Fibroblast of skin of left biceps (primary cell): ENCODE data around the gene CYP2B6.
"Not testable (repeated sequence)": the region's sequence is repeated elsewhere in the genome, so short reads cannot be mapped to it uniquely, and the experiment has no call there.

ENCODE experiments used
- DNase-seq, 2 experiments: peaks; one replicate each; pipeline ENCODE4 v3.0.0-alpha.2; 2013; ENCODE audit warnings: low read depth in 2 of 2

Gene CYP2B6

DNA sequence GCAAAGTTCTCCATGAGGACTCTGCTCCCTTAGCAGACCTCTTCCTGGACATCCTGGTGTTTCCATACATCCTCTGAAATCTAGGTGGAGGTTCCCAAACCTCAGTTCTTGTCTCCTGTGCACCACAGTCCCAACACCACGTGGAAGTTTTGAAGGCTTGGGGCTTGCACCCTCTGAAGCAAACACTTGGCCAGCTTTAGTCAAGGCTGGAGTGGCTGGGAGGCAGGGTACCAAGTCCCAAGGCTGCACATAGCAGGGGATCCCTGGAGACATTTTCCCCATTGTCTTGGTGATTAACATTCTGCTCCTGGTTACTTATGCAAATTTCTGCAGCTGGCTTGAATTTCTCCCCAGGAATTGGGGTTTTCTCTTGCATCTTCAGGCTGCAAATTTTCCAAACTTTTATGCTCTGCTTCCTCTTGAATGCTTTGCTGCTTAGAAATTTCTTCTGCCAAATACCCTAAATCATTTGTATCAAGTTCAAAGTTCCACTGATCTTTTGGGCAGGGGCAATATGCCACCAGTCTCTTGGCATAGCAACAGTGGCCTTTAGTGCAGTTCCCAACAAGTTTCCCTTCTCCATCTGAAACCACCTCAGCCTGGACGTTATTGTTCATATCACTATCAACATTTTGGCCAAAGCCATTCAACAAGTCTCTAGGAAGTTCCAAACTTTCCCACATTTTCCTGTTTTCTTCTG lies 10.2 kb upstream of the CYP2B6 start:
- not testable (repeated sequence) for DNase-seq

DNA sequence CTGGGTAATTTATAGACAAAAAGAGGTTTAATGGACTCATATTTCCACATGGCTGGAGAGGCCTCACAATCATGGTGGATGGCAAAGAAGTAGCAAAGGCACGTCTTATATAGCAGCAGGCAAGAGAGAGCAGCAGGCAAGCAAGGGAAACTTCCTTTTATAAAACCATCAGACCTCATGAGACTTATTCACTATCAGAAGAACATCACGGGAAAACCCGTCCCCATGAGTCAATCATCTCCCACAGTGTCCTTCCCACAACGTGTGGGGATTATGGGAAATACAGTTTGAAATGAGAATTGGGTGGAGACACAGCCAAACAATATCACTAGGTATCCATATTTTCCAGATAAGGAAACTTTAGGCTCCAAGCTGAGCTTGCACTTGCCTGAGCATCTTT lies 9.5 kb upstream of the CYP2B6 start:
- DNase-seq, result no peak

DNA sequence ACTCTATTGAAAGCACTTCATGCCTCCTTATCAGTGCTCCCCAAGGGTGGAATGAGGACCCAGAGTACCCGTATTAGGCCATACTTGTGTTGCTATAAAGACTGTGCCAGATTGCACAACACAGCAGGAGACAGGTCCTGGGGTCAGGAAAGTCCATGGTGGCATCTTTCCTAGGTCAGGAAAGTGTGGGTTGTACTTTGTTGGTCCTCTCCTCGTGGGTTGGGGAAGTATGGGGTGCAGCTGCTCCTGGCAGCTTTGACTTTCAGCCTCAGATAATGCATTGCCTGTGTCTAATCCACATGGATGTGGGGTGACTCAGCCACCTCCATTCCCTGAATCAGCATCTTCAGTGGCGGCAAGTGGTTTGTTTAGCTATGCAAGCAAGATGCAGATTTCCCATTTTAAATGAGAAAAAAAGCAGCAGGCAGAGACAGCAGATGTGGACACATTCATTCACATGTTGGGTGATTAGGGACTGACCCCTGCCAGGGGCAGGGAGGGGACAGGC lies 8.4 kb upstream of the CYP2B6 start:
- DNase-seq, result no peak

DNA sequence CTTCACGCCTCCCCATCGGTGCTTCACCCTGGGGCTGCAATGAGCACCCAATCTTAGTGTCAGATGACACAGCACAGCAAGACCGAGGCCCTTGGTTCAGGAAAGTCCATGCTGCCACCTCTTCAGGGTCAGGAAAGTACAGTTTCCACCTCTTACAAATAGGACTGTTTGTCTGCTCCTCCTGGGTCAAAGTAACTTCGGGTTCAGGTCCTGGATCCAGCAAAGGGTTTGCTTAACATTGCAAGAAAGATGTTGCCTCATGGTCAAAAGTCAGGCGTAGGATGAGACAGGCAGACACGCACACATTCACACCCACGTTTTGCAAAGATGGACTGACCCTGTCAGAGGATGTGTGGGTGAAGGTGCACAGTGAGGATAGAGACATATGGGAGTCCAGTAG lies 1.6 kb upstream of the CYP2B6 start:
- DNase-seq, result no peak

DNA sequence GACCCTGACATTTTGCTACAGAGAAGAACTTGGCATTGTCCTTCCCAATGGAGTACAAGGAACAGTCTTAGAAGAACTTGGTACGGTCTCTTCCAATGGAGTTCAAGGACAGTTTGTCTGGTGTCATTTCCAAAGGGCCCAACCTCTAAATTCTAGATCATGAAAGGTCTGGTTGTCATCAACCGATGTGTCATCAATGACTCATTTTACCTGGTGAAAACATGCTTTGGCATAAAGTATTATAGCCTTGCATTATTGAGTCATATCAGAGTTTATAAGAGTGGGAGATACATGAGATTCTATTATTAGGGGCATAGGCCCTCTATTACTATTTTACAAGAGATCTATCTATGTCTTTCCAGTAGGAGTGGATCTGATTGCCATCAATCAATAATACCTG lies 4.3 kb downstream of the CYP2B6 start:
- DNase-seq, result no peak

DNA sequence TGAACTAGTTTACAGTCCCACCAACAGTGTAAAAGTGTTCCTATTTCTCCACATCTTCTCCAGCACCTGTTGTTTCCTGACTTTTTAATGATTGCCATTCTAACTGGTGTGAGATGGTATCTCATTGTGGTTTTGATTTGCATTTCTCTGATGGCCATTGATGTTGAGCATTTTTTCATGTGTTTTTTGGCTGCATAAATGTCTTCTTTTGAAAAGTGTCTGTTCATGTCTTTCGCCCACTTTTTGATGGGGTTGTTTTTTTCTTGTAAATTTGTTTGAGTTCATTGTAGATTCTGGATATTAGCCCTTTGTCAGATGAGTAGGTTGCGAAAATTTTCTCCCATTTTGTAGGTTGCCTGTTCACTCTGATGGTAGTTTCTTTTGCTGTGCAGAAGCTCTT lies 7.9 kb downstream of the CYP2B6 start:
- DNase-seq, result not testable (repeated sequence)

DNA sequence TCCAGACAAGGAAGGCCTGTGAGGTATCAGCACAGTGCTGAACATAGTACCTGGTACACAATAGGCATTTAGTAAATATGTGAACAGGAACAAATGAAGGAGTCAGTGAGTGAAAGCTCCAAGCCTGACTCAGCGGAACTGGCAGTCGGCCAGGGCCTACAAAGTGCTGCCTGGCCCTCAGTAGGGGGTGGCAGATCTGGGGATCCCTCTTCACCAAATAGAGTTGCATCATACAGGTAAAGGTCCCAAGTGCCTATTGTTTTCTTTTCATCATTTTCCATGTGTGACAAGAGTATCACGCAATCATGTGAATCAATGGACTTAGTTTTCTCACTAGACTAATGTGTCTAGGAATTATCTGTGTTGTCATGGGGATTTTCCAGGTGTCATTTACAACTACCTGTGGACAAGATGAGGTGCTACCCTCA lies 9.2 kb downstream of the CYP2B6 start:
- DNase-seq, result no peak

DNA sequence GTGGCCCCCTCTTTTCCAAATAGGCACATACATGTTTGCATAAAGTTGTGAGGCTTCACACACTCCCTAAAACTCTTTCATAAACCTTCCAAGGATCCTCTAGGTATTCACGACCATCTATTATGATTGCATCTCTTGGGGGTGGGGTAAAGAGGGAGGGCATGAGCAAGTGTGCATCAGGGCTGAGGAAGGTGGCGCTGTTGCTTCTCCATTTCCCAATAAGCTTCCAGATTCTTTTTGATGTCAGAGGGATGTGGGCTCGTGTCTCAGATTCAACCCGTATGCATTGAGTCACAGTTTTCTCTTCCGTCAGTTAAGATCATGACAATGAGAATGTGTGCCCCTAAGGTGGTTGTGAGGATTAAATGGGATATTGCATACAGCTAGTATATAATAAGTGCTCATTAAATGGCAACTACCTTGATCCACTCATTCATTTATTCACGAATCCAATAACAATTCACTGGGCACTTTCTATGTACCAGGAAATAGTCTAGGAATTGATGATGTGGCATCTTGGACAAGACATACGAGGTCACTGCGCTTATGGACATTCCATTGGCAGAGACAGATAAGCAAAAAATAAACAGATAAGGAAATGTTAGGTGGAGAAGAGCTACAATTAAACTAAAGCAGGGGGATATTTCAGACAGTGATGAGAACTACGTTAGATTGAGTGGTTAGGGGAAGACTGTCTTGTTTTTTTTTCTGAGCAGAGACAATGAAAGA lies 10.3 kb downstream of the CYP2B6 start:
- DNase-seq, result no peak

DNA sequence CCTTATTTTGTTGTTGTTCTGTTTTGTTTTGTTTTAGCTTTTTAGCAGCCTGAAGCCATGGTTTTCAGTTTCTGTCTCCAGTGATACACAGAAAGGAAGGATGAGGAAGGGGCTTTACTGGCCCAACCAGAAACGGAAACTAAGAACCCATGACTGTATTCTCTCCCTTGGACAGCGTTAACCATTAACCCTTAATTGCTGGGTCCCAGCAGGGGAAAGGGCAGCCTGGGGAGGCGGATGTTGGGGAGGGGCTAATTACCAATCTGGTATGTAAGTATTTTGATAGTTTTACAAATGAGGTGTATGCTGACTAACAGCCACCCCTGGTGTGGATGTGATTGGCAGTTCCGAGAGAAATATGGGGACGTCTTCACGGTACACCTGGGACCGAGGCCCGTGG lies 12.6 kb downstream of the CYP2B6 start:
- not testable (repeated sequence) for DNase-seq

DNA sequence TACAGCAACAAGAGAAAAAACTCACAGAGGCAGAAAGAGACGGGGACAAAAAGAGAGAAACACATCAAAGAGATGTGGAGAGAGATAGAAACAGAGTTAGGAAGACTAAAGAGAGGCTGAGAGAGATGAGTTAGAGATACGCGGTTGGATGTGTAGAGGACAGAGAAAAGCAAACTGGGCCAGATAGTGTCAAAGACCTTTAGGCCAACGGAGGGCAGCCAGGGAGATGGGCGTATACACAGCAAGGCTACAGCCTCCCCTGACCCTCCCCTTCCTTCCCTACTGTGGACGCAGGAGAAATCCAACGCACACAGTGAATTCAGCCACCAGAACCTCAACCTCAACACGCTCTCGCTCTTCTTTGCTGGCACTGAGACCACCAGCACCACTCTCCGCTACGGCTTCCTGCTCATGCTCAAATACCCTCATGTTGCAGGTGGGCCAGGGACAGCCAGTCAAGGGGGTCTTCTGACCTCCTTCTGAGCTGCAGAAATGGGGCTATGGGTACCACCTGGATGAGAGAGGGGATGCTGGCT lies 18.7 kb downstream of the CYP2B6 start:
- no peak for DNase-seq

DNA sequence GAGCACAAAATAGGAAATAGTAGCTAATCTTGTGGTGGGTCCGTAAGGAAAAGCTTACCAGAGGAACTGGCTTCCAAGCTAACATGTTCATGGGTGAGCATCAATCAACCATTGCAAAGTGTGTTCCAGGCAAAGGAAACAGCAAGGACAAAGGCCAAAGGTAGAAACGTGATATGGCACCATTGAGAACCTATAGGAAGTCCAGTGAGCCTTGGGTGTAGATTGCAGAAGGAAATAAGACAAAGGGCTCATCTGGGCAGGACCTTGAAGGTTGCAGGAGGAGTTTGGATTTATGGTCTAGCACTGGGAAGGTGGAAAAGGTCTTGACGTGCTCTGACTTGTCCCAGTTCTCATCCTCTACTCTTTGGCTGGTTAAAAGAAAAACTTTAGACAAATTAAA lies 22.3 kb downstream of the CYP2B6 start:
- DNase-seq, result no peak

DNA sequence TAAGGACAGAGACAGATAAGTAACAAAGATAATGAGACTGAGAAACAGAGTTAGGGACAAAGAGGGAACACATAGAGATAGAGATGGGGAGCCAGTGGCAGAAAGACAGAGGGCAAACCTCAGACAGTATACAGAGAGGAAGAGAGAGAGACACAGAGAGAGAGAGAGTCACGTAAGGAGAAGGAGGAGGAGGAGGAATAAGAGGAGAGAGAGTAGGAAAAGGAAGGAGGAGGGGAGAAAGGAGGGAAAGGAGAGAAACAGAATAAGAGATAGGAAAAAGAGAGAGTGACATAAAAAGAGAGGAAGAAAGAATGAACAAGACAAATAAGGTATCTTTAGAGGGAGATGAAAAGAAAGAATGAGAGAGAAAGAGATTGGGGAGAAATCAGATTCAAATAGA lies 23.6 kb downstream of the CYP2B6 start:
- DNase-seq, result no peak

DNA sequence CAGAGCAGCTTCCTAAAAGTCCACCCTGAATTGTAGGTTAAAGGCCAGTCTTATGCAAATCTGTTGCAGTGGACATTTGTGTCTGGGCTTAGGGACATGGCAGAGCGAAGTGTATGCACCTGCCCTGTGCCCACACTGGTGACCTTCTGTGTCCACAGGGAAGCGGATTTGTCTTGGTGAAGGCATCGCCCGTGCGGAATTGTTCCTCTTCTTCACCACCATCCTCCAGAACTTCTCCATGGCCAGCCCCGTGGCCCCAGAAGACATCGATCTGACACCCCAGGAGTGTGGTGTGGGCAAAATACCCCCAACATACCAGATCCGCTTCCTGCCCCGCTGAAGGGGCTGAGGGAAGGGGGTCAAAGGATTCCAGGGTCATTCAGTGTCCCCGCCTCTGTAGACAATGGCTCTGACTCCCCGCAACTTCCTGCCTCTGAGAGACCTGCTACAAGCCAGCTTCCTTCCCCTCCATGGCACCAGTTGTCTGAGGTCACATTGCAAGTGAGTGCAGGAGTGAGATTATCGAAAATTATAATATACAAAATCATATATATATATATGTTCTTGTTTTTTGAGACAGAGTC lies 25.5 kb downstream of the CYP2B6 start:
- no peak for DNase-seq

DNA sequence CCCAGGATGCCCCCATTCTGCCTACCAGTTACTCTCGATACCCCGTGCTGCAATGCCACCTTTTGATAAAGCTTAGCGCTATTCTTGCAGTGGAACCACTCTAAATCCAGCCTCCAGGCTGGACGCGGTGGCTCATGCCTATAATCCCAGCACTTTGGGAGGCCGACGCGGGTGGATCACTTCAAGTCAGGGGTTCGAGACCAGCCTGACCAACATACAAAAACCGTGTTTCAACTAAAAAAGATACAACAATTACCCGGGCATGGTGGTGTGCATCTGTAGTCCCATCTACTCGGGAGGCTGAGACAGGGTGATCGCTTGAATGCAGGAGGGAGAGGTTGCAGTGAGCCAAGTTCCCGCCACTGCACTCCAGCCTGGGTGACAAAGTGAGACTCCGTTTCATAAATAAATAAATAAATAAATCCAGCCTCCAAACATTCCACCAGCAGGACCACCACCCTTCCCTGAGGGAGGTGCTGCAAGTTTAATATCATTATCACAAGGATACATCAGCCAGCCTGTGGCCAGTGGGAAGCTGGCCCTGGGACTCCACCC lies 27.7 kb downstream of the CYP2B6 start:
- no peak for DNase-seq

DNA sequence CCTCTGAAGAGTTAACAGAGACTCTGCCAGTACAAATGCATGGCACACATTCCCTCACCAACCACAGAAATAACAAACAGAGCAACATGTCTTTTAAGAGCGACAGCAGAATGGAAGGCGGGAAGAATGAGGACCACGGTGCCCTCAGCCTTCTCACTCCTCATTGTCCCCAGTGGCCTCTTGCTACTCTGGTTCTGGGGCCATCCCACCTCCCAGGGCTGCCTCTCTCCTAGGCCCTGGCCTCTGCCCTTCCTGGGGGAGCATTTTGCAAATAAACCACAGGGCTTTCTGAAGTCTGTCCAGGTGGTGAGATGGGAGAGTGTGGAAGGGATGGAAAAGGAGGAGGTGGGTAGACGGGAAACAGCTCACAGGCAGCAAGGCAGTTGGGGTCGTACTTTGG lies 28.3 kb downstream of the CYP2B6 start:
- DNase-seq, result no peak

DNA sequence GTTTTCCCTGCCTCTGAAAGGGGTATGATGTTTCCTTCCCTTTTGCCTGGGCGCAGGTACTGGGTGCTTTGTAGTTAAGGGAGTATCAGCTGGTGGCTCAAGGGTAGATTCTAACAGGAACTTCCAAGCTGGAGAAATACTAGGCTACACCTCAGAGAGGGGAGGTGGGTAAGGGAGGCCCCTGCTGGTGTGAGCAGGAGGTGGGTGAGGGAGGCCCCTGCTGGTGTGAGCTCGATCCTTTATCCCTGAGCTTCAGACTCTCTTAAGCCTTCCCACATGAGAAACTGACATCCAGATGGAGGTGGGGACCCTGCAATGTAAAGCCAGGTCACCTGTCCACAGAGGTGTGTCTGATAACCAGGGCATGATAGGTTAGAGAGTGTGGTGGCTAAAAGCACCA lies 32.1 kb downstream of the CYP2B6 start:
- DNase-seq, result no peak

DNA sequence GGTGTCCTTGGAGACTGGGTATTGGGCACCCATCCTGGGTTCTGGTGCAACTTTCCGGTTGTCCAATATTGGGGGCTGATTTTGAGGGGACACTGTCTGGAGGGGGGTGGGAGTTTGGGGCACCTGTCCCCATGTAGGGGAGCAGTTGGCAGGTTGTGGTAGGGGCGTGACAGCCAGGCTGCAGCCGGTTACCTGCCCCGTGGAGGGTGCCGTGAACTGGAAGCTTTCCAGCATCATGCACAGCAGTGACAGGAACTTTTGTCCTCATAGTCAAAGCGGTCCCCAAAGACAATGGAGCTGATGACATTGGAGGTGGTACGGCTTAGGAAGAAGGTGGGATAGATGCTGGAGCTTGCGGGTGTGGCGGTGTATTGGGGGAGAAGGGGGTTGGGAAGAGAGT lies 34.3 kb downstream of the CYP2B6 start:
- DNase-seq, result no peak

DNA sequence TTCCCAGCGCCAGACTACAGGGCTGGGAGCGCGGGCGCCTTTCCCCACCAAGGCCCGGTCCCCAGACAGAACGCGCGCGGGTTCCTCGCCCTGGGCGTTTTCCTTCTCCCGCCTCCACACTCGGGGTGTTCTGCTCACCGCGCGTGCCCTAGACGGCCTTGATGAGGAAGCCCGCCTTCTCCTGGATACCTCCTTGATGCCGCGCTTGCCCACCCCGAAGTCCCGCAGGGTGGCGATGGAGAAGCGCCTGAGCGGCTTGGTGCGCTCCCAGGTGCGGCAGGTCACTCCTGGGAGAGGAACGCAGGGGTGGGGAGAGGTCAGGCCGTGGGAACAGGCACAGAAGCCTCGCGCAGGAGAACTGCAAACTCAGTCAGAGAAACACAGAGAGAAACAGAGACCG lies 34.8 kb downstream of the CYP2B6 start:
- no peak for DNase-seq

DNA sequence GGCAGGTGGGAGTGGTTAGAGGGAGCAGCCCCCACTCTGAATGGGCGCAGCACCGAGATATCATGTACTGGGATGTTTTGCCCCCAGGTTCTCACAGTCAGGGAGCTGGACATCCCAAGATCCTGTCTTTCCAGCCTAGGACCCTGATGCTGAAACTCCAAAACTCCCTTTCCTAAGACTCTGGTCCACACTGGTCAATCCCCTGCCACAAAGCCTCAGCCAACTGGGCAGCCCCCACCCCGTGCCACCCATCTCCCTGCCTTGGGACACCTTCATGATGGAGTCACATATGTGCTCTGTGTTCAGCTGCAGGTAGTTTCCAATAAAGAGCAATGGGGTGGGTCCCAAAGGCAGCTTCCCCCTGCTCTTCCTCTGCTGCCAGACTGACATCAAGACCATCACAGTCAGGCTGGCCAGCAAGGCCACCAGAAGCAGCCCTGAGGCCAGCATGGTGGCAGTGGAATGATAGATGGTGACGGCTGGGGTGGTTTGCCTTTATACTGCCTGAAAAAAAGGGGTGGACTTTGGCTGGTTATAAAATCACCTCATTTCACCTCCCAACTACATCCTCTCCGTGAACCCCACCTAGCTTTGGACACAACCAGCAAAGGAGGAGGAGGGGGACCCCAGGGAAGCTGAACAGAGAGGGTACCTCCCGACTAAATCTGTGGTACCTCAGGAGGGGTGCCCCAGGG lies 36.3 kb downstream of the CYP2B6 start:
- no peak for DNase-seq

DNA sequence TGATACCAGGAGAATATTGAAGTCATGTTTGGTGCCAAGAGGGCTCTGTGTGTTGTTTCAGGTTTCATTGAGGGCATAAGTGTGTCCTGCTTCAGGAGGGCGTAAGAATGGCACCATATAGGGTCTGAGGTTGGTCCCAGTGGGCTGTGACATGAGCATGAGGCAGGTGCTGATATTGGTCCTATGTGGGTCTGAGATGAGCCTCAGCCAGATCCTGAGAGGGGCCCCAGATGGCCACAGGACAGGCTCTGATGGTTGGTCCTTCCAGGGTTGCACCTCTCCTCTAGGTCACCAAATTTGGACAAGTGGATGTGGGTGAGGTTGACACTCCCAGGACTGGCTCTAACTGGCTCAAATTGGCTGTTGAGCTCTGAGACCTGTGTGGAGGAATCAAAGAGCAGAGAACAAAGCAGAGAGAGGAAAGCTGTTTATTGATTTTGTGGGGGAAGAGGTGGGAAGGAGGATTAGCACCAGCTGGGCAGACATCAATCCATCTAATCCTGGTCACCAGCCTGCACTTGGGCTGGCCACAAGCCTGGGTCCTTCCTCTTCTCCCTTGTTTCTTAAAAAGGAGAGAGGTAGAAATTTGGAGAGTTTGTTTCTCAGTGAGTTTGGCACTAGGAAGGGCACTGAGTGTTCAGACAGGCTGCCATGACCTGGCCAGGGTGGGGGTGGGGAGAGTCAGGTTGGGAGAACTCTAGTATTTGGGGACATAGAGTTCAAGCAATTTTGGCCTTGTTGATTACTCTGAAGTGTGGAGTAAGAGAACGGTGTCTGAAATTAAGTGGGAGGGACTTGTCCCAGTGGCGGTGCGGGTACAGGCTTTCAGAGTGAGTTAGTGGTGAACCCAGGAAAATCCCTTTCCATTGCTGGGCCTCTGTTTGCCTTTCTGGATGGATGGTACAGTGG lies 38.7 kb downstream of the CYP2B6 start:
- no peak for DNase-seq

DNA sequence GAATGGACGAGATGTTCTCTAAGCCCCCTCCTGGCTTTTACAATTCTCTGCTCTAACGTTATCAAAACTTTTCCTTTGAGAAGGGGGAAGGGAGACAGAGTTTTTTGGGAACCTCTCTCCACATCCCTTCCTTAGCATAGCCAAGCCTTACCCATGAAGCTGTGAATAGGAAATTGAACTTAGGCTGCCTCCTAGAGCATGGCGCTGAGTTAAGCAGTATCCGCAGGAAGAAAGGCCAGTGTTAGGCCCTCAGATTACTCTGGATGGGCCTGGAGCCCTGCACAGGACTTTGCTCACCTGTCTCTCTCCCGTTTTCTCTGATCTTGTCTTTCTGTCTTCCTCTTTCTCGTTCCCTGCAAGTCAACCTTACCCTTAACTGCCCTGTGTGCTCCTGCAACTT lies 39.6 kb downstream of the CYP2B6 start:
- no peak for DNase-seq
